DOHH2 (cell line): ENCODE data around the gene COMMD10.

ENCODE experiments used
- H3F3A ChIP-seq: fragments of 200-600 bp; sonication (generic), shearing (Covaris generic); 2 replicates; pipeline ENCODE4 v1.6.0; 2016; ENCODE audit warnings: antibody characterized with exemption, mild to moderate bottlenecking; ENCODE audit not compliant: control insufficient read depth, insufficient read depth
- H3K27ac ChIP-seq: fragments of 200-600 bp; sonication (generic); 2 replicates; pipeline ENCODE4 v1.5.1; 2014; ENCODE audit warnings: low read depth, mild to moderate bottlenecking, low read length, moderate library complexity
- H3K27me3 ChIP-seq: fragments of 200-600 bp; sonication (generic); 2 replicates; pipeline ENCODE4 v1.6.1; 2014; ENCODE audit warnings: mild to moderate bottlenecking, low read length, mixed read lengths; ENCODE audit not compliant: control insufficient read depth
- H3K36me3 ChIP-seq: fragments of 200-600 bp; sonication (generic); 2 replicates; pipeline ENCODE4 v1.6.1; 2014; ENCODE audit warnings: mild to moderate bottlenecking, low read length, moderate library complexity, mixed read lengths; ENCODE audit not compliant: control insufficient read depth
- H3K4me1 ChIP-seq: fragments of 200-600 bp; sonication (generic); 2 replicates; pipeline ENCODE4 v1.6.1; 2014; ENCODE audit warnings: mild to moderate bottlenecking, low read length, mixed read lengths; ENCODE audit not compliant: control insufficient read depth
- H3K4me2 ChIP-seq: fragments of 200-600 bp; sonication (generic); 2 replicates; pipeline ENCODE4 v1.6.0; 2014; ENCODE audit warnings: mild to moderate bottlenecking, low read length, moderate library complexity
- H3K4me3 ChIP-seq: fragments of 200-600 bp; sonication (generic); 2 replicates; pipeline ENCODE4 v1.5.1; 2014; ENCODE audit warnings: mild to moderate bottlenecking, low read length, mixed read lengths
- H3K79me2 ChIP-seq: fragments of 200-600 bp; sonication (generic); 2 replicates; pipeline ENCODE4 v1.6.1; 2014; ENCODE audit warnings: mild to moderate bottlenecking, low read length, mixed read lengths; ENCODE audit not compliant: control insufficient read depth
- H3K9me2 ChIP-seq: fragments of 200-600 bp; sonication (generic); replicated peaks from 2 replicates; pipeline ENCODE4 v1.6.1; 2014; ENCODE audit warnings: mild to moderate bottlenecking, low read length, mixed read lengths; ENCODE audit not compliant: control insufficient read depth
- H3K9me3 ChIP-seq: fragments of 200-600 bp; sonication (generic); 2 replicates; pipeline ENCODE4 v1.6.1; 2014; ENCODE audit warnings: antibody characterized with exemption, low read length, mixed read lengths; ENCODE audit not compliant: control insufficient read depth, insufficient read depth
- H4K20me1 ChIP-seq: fragments of 200-600 bp; sonication (generic); 2 replicates; pipeline ENCODE4 v1.6.0; 2014; ENCODE audit warnings: low read depth, mild to moderate bottlenecking, antibody characterized with exemption, low read length, moderate library complexity; ENCODE audit not compliant: control insufficient read depth, insufficient read depth
- CTCF ChIP-seq: fragments of 200-600 bp; sonication (generic); IDR thresholded peaks from one replicate; pipeline ENCODE4 v1.5.1; 2014; ENCODE audit warnings: antibody characterized with exemption, mild to moderate bottlenecking, low read depth, low read length; ENCODE audit not compliant: poor library complexity, severe bottlenecking
- EZH2phosphoT487 ChIP-seq: fragments of 200-600 bp; sonication (generic); IDR thresholded peaks from 2 replicates; pipeline ENCODE4 v1.6.1; 2017; ENCODE audit warnings: borderline replicate concordance, mild to moderate bottlenecking, antibody characterized with exemption, low read length, moderate library complexity, mixed read lengths

COMMD10 gene

GRCh38 chr5:116062352-116062751 lies 22.5 kb upstream of the COMMD10 start:
- no peaks in the 10 kb centered on the region for H3K27me3 ChIP-seq
- H3K4me2 ChIP-seq: no peak overlapping the region
- H3K4me1 ChIP-seq: peaks cover 27% of the 10 kb centered on the region
- TF ChIP-seq CTCF: peak; percentile 21
- TF ChIP-seq EZH2phosphoT487: no peak
- H3K9me2 ChIP-seq: no peaks in the 10 kb centered on the region
- H3F3A ChIP-seq: no peaks in the 10 kb centered on the region; the same call in 1 of the 2 replicates
- H4K20me1 ChIP-seq: no peaks in the 10 kb centered on the region
- no peaks in the 10 kb centered on the region for H3K36me3 ChIP-seq
- no peak overlapping the region for H3K4me3 ChIP-seq
- no peaks in the 10 kb centered on the region for H3K9me3 ChIP-seq
- no peak overlapping the region for H3K27ac ChIP-seq
- H3K79me2 ChIP-seq: no peaks in the 10 kb centered on the region

- Histone ChIP-seq H3K79me2 (no peaks in the 10 kb centered on the region), H3K4me2 (no peak overlapping the region), H3K27ac (no peak overlapping the region), H3K36me3 (no peaks in the 10 kb centered on the region), H3F3A (no peaks in the 10 kb centered on the region; the same call in 1 of the 2 replicates), H3K27me3 (no peaks in the 10 kb centered on the region), H3K4me1 (peaks cover 26% of the 10 kb centered on the region), H3K4me3 (no peak overlapping the region), H4K20me1 (no peaks in the 10 kb centered on the region), H3K9me3 (no peaks in the 10 kb centered on the region), H3K9me2 (no peaks in the 10 kb centered on the region)
- TF ChIP-seq EZH2phosphoT487 (no peak), CTCF (no peak)
Observed at GRCh38 chr5:116063950-116064349, 20.9 kb upstream of the COMMD10 start.

GRCh38 chr5:116068028-116068632 lies 16.7 kb upstream of the COMMD10 start:
- H3K4me1 ChIP-seq: peaks cover 16% of the 10 kb centered on the region
- H3K4me2 ChIP-seq: peak overlapping the region; percentile 1; the same call in 1 of the 2 replicates
- H3K36me3 ChIP-seq: no peaks in the 10 kb centered on the region
- no peaks in the 10 kb centered on the region for H3K79me2 ChIP-seq
- H3K9me2 ChIP-seq: no peaks in the 10 kb centered on the region
- no peaks in the 10 kb centered on the region for H4K20me1 ChIP-seq
- H3F3A ChIP-seq: no peaks in the 10 kb centered on the region
- H3K27me3 ChIP-seq: no peaks in the 10 kb centered on the region
- H3K4me3 ChIP-seq: no peak overlapping the region
- no peaks in the 10 kb centered on the region for H3K9me3 ChIP-seq
- no peak for TF ChIP-seq EZH2phosphoT487
- peak; percentile 82 for TF ChIP-seq CTCF
- H3K27ac ChIP-seq: no peak overlapping the region
